GM21529 (cell line): ENCODE measurements around the gene HIF1A.
A peak's percentile ranks its signal among the peaks of the same experiment; 100 is the strongest.

Experiments
- ATAC-seq: cut with Tn5 transposase; IDR thresholded peaks from one replicate; pipeline ENCODE4 v1.9.1; 2021; ENCODE audit not compliant: unreplicated experiment

The HIF1A gene

DNA sequence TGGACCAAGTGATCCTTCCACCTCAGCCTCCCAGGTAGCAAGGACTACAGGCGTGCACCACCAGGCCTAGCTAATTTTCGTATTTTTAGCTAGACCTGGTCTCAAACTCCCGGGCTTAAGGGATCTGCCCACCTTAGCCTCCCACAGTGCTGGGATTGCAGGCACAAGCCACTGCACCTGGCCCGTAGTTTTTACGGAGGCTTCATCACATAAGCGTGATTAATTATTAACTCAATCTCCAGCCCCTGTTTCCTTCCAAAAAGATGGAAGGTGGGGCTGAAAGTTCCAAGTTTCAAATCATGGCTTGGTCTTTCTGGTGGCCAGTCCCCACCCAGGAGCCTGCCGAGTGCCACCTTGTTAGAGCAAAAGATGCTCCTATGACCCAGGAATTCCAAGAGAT, 22.5 kb upstream of the HIF1A start:
- no peak for ATAC-seq

DNA sequence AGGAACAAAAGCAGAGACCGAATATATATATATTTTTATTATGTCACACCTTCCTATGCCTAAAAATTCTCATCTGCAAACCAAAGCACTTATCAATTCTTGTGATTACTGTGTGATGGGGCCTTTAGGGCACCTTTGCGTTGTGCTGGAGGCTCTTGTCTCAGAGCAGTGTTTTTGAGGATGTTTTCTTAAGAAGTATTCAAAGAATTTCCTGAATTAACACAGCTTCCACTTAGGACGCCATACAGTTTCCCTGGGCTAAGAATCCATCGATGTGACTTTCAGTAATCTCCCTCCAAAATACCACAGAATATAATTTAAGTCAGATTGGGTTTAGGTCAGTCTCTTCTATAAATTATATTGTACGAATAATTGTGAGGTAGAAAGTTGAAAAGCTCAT, 22.0 kb upstream of the HIF1A start:
- ATAC-seq: no peak

DNA sequence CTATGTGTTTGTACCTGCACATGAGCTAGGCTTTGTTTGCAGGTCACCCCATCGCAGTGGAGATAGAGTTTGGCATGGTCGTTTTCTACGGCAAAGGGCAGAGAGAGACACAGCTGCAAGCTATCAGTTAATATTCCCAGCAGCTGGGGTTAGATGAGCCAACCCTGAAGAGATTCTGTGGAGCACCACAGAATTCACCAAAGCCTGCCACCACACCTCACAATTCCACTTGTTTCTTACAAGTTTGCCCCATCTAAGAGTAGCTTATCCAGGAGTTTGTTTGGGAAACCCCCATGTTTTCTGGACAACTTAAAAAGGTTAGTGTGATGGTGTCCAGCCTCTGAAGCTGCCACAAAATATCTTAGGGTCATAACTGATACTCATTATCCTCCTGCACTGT, 20.0 kb upstream of the HIF1A start:
- no peak for ATAC-seq

DNA sequence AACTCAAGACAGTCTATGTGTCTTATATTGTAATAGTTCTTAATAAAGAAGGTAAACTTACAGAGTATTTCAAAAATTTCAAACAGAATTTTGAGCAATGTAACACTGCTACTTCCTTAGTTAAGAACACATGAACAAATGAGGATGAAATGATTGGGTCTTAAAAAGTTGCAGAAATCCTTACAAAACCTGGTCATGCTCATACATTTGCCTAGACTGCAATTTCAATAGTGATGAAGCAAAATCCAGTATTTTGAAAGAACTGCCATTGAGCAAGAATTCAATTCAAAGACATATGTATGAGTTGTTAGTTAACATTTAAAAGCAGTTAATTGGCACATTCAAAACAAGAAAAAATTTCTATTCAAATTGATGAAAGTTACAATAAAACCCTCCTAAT, 17.8 kb upstream of the HIF1A start:
- no peak for ATAC-seq

DNA sequence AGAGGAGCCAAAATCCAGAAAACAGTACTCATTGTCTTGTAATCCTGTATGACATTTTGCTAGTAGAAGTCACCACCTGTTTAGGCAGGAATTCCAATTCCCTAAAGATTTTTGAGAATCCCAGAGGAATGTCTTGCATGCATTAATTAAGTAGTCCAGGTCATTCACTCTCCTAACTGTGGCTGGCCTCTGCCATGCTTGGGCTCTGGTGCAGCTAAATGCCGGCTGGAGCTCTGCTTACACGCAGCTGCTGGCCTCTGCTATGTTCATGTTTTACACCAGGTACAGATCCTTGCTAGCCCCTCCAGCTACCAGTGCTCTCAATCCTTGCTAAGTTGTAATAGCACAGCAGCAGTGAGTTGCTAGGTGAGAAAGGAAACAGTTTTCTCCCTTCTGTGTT, 16.3 kb upstream of the HIF1A start:
- ATAC-seq: no peak

DNA sequence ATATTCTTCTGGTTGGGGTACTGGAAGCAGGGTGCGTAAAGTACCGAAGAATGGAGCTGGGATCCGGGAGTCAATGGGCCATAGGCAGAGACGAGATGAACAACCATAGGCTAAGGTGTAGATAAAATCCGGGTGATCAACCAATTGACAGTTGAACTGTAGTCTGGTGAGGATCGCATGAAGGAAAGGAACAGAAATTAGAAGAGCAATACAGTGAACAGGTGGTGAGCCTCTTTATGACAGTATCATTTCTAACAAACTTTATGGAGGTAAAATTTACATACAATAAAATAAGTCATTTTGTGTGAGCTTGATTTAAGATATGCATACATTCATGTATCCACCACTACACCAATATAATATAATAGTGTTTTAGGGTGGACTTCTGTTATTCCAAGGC, 13.9 kb upstream of the HIF1A start:
- ATAC-seq: no peak

DNA sequence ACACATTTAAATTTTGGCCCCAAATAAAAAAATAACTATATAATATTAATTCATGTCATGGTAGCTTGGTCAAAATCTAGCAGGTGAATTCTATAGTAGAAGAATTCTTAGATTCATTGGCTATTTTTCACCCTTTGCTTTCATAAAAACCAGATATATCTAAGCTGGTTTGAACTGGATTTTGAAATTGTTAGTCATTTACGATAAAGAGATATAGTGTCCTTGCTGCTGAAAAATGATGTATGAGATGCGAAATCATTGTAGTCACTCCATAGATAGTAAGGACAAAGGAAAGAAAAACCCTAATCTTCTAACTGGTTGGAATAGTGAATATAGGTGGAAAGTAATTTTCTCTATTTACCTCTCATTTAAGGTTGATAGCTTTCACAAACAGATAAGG, 12.2 kb upstream of the HIF1A start:
- ATAC-seq: no peak

DNA sequence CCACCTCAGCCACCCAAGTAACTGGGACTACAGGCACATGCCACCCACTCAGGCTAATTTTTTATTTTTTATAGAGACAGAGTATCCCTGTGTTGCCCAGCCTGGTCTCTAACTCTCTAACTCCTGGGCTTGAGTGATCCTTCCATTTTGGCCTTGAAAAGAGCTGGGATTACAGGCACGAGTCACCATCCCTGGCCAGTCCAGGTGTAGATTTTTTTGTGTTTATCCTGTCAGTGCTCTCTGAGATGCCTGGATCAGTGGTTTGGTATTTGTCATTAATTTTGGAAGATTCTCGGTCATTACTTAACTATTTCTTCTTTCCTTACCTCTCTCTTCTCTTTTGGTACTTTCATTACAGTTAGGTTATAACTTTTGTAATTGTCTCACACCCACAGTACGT, 5.3 kb upstream of the HIF1A start:
- ATAC-seq: no peak

DNA sequence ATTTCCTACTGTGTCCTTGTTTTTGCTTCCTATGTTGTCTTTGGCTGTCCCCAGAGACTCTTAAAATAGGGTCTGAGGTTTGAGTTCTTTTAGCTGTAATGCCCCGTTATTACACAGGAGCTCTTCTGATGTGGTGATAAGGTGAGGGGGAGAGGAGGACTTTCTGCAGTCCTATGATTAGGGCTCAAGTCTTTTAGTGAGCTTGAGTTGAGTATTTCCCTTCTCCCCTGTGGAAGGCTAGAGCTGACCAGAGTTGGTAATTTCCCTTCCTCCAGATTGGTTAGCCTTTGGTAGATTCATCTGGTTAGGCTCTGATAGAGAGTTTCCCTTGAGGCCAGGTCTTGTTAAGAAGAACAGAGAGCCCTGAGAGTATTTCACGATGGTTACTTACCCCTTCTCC, 4.3 kb upstream of the HIF1A start:
- no peak for ATAC-seq

DNA sequence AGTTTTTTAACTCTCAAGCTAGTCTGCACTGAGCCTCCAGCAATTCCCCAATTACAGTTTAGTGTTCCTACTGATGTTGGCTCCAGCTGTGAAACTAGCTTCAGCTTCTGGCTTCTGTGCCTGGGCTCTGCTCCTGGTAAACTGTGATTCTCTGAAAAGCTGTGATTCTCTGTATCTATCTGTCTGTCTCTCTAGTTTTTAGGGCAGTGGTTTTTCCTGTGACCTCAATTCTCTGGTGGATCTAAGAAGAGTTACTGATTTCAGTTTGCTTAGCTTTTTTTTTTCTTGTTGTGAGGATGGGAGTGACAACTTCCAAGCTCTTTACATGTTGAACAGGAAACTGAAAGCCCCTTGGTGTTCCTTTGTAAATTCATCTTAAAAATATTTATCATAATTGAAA, 3.8 kb upstream of the HIF1A start:
- no peak for ATAC-seq

DNA sequence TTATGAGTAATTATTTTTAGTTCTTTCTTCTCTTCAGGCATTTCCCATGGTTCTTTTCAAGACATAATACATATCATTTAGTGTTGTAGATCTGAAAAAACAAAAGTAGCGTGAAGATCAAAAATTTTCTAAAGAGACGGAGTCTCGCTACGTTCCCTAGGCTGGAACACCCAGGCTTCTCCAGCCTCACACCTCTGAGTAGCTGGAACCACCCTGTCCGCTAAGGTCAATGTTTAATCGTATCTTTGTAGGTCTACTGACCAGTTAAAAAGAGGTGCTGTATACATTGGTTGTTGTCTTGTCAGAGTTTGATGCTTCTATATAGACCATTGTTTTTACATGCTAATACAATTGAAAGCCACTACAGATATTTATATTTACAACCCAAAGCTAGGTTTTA, 1.3 kb upstream of the HIF1A start:
- ATAC-seq: no peak

DNA sequence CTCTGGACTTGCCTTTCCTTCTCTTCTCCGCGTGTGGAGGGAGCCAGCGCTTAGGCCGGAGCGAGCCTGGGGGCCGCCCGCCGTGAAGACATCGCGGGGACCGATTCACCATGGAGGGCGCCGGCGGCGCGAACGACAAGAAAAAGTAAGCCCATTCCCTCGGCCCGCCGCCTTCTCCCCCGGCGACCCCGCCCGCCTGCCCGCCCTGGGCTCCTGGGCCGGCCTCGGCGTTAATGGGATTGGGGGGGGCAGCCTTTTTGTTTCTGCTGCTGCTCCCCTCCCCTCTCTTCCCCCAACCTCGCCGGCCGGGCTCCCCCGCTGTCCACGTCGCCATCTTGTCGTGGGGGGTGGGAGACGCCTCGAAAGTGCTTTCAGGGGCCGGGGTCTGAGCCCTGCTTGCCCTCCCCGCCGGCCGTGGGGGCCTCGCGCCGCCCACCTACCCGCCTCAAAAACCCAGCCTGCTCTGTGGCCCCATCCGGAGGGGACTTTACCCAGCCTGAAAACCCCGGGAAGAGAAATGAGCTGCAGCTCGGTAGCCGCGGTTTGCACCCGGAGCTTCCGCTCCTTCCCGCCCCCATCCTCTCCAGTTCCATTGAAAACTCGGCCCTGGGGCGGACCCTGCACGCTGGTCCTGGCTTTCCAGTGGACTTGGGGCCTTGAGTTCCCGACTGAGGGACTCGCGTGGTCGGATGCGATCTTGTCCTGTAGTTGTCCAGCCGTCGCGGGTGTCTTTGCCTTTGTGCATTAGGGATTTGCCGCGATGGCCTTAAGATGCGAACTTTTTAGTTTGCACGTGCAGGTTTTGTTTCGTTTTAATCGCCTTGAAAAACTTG, 598 bp downstream of the HIF1A start:
- ATAC-seq: peak; percentile 10

DNA sequence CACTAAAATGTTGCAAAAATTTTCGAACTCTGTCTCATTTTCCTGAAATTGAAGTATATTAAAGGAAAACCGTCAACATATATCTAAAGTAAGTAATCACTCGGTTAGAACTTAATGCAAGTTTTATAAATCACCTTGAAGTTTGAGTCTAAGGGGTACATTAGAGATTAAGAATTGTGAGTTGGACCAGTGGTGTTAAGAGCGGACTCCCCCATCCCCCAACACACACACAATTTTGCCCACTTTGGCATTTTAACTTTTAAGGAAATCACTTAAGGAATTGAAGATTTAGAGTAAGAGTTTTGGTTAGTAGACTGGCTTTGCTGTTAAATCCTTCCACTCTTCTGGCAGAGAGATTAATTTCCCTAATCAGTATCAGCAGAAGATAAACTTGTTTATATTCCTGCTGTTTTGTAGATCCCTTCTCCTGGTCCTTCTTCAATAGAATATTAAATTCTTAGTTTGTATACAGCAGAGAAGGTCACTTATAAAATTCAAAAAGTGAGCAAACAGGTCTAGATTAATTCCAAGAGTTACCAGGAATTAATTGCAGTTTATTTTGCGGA, 1.5 kb downstream of the HIF1A start:
- ATAC-seq: no peak

DNA sequence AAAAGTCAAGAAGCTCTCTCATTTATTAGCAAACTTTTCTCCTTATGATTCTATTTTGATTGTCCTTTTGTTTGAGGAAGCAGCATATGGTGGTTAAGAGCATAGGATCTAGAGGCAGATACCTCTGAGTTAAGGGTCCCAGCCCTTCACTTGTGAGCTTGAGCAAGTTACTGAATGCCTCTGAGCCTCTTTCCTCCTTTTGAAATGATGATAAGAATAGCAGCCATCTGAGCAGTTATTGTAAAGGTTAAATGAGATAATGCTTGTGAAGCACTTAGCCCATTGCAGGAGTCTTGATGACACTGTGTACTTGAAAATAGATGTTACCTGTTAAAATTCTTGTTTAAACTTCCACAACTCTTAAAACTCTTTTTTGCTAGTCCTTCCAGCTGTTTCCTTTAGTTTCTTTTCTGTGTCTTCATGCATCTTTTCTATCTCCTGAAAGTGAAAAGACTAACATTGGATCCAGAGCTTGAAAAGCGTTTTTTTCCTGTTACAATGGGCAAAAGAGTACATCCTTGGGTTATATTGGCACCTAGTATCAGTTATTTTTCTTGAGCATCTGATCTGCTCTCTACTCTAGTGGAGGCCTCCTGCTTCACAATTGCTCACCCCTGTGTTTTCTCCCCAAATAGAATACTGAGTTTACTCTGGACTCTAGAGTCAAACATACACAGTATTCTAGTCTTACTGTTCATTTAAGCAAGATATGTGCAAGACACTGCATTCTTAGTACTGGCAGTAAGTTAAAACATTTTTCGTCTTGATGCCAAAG, 3.1 kb downstream of the HIF1A start:
- no peak for ATAC-seq

DNA sequence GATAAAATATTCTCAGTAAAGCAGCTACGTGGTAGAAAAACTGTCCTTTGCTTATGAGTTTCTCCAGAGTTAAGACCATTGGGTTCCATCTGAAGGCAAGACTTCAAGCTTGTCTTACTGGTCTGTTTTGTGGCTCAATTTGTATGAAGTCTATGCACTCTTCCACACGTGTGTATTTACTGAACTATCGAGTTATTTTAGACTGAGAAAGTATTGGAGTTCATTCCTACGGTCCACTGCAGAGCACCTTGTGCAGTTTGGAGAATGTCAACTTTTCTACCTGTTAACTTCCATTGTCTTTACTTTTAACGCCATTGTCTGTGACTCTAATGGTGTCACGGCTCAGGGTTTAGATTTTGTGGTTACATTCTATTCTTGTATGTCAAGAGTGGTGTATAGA, 3.7 kb downstream of the HIF1A start:
- no peak for ATAC-seq

DNA sequence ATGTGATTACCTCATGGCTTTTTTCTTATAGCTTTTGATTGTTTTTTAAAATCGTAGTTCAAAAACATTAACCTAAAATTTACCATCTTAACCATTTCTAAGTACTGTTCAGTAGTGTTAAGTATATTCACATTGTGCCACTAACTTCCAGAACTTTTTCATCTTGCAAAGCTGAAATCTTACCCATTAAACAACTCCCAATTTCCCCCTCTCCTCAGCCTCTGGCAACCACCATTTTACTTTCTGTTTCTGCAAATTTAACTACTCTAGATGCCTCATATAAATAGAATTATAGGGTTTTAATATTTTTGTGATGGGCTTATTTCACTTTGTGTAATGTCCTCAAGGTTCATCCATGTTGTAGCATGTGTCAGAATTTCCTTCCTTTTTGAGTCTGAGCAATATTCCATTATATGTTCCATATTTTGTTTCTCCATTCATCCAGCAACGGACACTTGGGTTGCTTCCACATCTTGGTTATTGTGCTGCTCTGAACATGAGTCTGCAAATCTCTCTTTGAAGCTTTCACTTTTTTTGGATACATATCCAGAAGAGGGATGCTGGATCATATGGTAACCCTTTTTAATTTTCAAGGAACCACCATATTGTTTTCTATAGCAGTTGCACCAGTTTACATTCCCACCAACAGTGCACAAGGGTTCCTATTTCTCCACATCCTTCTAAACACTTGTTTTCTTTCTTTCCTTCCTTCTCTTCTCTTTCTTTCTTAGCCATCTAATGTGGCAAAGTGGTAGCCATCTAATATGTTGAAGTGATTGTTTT, 5.0 kb downstream of the HIF1A start:
- ATAC-seq: no peak

DNA sequence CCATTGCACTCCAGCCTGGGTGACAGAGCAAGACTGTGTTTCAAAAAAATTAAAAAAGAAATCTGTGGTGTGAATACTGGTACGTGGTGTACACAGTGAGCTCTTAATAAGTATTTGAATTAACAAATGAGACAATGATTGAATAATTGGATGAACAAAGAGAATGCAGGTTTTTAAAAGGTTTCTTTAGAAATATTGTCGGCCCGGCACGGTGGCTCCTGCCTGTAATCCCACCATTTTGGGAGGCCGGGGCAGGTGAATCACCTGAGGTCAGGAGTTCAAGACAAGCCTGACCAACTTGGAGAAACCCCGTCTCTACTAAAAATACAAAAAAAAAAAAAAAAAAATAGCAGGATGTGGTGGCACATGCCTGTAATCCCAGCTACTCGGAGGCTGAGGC, 6.6 kb downstream of the HIF1A start:
- ATAC-seq: no peak

DNA sequence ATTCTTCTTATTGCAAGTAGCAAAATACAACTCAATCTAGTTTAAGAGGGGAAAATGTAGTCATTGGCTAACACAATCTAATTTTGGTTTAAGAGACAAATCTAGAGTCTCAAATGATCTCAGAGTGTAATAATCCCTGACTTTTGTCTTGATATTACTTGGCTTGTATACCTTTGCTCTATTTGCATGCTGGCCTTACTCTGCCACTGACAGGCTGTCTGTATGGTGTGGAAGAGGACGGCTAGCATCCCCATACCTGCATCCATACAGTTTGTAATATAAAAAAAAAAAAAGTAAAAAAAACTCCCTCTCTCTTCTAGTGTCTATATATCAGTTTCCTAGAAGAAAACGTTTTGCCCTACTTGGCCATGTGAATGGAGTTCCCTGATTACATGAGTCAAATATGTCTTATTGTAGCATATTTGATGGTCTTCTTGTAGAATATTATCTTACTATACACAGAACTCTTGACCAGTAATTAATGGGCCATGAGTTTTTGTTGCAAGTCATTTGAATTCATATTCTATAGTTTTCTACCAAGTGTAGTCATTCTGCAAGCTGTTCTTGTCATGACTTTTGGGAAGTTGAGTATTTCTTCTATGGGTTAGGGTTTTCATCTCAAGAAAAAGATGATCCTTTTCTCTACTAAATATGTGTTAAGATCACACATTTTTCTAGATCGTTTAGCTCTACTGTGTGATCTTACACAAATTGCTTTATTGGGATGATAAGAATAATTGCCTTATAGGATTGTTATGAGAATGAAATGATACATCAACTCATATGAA, 8.2 kb downstream of the HIF1A start:
- ATAC-seq: peak; percentile 35

DNA sequence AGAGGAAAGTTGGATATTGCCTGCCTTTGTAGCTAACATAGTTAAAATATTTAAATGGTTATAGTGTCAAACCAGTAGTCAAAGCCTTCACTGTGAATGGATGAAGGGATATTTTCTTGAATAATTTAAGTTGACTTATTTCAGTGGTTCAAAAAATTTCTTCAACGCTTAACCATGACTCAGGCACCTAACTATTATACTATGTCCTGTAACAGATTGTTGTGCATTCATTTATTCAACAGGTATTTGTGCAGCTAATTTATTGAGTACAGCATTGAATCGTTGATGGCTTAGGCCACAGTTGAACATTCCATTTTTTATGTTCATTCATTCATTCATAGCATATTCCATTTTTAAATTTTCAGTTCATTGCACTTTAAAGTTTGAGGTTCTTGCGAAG, 9.2 kb downstream of the HIF1A start:
- ATAC-seq: no peak

DNA sequence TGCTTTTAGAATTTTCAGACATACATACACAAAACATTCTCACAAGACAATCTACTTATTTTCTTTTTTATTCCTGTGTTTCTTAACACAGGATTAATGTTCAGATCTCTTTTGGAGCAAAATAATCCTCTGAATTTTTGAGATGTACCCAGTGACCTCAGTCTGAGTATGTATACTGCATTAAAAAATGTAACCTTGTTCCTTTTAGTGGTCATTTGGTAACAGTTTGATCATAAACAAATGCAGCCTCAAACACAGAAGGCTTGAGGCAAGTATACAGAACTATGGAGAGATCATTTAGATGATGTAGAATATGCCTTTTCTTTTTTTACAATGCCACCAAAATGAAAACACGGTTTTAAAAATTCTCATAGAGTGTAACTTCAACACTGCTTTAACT, 9.7 kb downstream of the HIF1A start:
- no peak for ATAC-seq
